ENCODE measurements around the gene UBE3B. TPM values are rescaled to one million over a fixed set of nuclear protein-coding genes. Genes with fewer than 3 reads are reported as not detected.

Gene UBE3B
- total and polyA plus RNA-seq, 4 donors, result 10.0 to 58.9 (median 26.8) TPM

GRCh38 chr12:109502332-109502731 is 24.9 kb downstream of the UBE3B start:
- Histone ChIP-seq H3K9me3 (ENCODE audit: control insufficient read depth in 4 of 4, insufficient read depth in 3 of 4, low read length in 3 of 4) (no peaks in the 10 kb centered on the region), H3K4me1 (ENCODE audit: control insufficient read depth in 5 of 5, insufficient read depth in 5 of 5, low read length in 5 of 5) (no peaks in the 10 kb centered on the region), H3K27ac (ENCODE audit: low read depth in 1 of 2, low read length in 1 of 2) (no peak overlapping the region), H3K36me3 (ENCODE audit: control insufficient read depth in 4 of 4, insufficient read depth in 4 of 4, low read length in 4 of 4) (peaks cover 45 to 68% (median 58%) of the 10 kb centered on the region in 4 donors), H3K9ac (ENCODE audit: insufficient read depth in 1 of 2, low read length in 2 of 2) (no peak overlapping the region), H3K4me3 (no peak overlapping the region), H3K27me3 (ENCODE audit: control insufficient read depth in 3 of 3, insufficient read depth in 3 of 3, low read length in 2 of 3) (no peaks in the 10 kb centered on the region)
- no peak for TF ChIP-seq CTCF (IDR thresholded peaks at IDR 0.05; ENCODE audit: control extremely low read depth, extremely low read depth)
- DNase-seq (no peak), ATAC-seq (ENCODE audit: insufficient read depth, low FRiP score) (no peak)
- 98% methylated on average over 5 of the region's 5 CpGs for WGBS, 2 donors

- WGBS, 2 donors, result 78 to 90% methylated on average over 3 of the region's 3 CpGs
- TF ChIP-seq CTCF (IDR thresholded peaks at IDR 0.05; ENCODE audit: control extremely low read depth, extremely low read depth), result no peak
Observed at GRCh38 chr12:109503611-109504010, 26.2 kb downstream of the UBE3B start.

GRCh38 chr12:109504068-109504467 is 26.6 kb downstream of the UBE3B start:
- H3K9ac ChIP-seq (ENCODE audit: insufficient read depth in 1 of 2, low read length in 2 of 2), result no peak overlapping the region
- ATAC-seq (ENCODE audit: insufficient read depth, low FRiP score), result no peak
- no peak for DNase-seq
- 68 to 71% methylated on average over 1 of the region's 1 CpG for WGBS, 2 donors
- H3K4me1 ChIP-seq (ENCODE audit: control insufficient read depth in 5 of 5, insufficient read depth in 5 of 5, low read length in 5 of 5), result no peaks in the 10 kb centered on the region
- no peak overlapping the region for H3K4me3 ChIP-seq
- H3K9me3 ChIP-seq (ENCODE audit: control insufficient read depth in 4 of 4, insufficient read depth in 3 of 4, low read length in 3 of 4), result no peaks in the 10 kb centered on the region
- H3K36me3 ChIP-seq (ENCODE audit: control insufficient read depth in 4 of 4, insufficient read depth in 4 of 4, low read length in 4 of 4), result peaks cover 49 to 61% (median 56%) of the 10 kb centered on the region in 4 donors
- no peak for TF ChIP-seq CTCF (IDR thresholded peaks at IDR 0.05; ENCODE audit: control extremely low read depth, extremely low read depth)
- H3K27me3 ChIP-seq (ENCODE audit: control insufficient read depth in 3 of 3, insufficient read depth in 3 of 3, low read length in 2 of 3), result no peaks in the 10 kb centered on the region
- no peak overlapping the region for H3K27ac ChIP-seq (ENCODE audit: low read depth in 1 of 2, low read length in 1 of 2)

More at GRCh38 chr12:109503611-109504010, 26.2 kb downstream of the UBE3B start:
- Histone ChIP-seq H3K4me3 (no peak overlapping the region), H3K9me3 (ENCODE audit: control insufficient read depth in 4 of 4, insufficient read depth in 3 of 4, low read length in 3 of 4) (no peaks in the 10 kb centered on the region), H3K27me3 (ENCODE audit: control insufficient read depth in 3 of 3, insufficient read depth in 3 of 3, low read length in 2 of 3) (no peaks in the 10 kb centered on the region), H3K27ac (ENCODE audit: low read depth in 1 of 2, low read length in 1 of 2) (no peak overlapping the region), H3K36me3 (ENCODE audit: control insufficient read depth in 4 of 4, insufficient read depth in 4 of 4, low read length in 4 of 4) (peaks cover 50 to 65% (median 57%) of the 10 kb centered on the region in 4 donors), H3K9ac (ENCODE audit: insufficient read depth in 1 of 2, low read length in 2 of 2) (no peak overlapping the region), H3K4me1 (ENCODE audit: control insufficient read depth in 5 of 5, insufficient read depth in 5 of 5, low read length in 5 of 5) (no peaks in the 10 kb centered on the region)
- no peak for DNase-seq
- ATAC-seq (ENCODE audit: insufficient read depth, low FRiP score), result no peak

GRCh38 chr12:109510196-109510595 is 32.8 kb downstream of the UBE3B start:
- H3K4me1 ChIP-seq (ENCODE audit: control insufficient read depth in 5 of 5, insufficient read depth in 5 of 5, low read length in 5 of 5), result no peaks in the 10 kb centered on the region
- no peak for DNase-seq
- H3K36me3 ChIP-seq (ENCODE audit: control insufficient read depth in 4 of 4, insufficient read depth in 4 of 4, low read length in 4 of 4), result peaks cover 43 to 51% (median 48%) of the 10 kb centered on the region in 4 donors
- H3K9ac ChIP-seq (ENCODE audit: insufficient read depth in 1 of 2, low read length in 2 of 2), result no peak overlapping the region
- no peak overlapping the region for H3K4me3 ChIP-seq
- WGBS, 2 donors, result 87 to 90% methylated on average over 15 of the region's 15 CpGs
- no peak for ATAC-seq (ENCODE audit: insufficient read depth, low FRiP score)
- TF ChIP-seq CTCF (IDR thresholded peaks at IDR 0.05; ENCODE audit: control extremely low read depth, extremely low read depth), result no peak
- no peaks in the 10 kb centered on the region for H3K9me3 ChIP-seq (ENCODE audit: control insufficient read depth in 4 of 4, insufficient read depth in 3 of 4, low read length in 3 of 4)
- H3K27ac ChIP-seq (ENCODE audit: low read depth in 1 of 2, low read length in 1 of 2), result no peak overlapping the region
- no peaks in the 10 kb centered on the region for H3K27me3 ChIP-seq (ENCODE audit: control insufficient read depth in 3 of 3, insufficient read depth in 3 of 3, low read length in 2 of 3)
